ENCODE data around the gene ARHGDIA.

The ARHGDIA gene

DNA sequence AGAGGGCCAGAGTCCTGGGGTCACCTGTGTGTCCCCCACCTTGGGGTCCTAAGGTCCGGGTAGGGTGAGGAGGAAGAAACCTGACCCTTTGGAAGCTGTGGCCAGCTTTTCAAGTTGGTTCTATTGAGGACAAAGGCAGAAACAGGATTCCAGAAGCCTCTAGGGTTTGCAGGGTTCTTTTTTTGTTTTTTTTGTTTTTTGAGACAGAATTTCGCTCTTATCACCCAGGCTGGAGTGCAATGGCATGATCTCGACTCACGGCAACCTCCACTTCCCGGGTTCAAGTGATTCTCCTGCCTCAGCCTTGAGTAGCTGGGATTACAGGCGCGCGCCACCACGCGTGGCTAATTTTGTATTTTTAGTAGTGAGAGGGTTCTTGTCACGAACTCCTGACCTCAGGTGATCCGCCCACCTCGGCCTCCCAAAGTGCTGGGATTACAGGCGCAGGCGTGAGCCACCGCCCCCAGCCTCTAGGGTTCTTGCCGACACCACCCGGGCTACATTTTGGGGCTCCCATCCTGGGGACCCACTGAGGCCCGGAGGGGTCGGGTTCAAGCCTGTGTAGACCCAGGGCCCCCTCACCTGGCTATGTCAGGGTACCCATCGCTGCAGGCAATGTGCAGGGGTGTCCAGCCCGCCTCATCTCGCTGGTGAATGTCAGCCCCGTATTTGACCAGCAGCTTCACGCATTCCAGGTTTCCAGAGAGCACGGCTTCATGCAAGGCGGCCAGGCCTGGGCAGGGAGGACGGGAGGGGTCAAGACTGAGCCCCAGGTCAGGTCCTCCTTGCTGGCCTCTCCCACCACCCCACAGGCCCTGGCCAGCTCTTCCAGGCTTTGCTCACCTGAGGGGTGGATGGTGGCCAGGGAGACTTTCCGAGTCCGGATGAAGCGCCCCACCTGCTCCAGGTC is 37.0 kb downstream of the ARHGDIA start:
- no CpG with 5 or more reads among the region's 31 CpGs for WGBS, 2 donors (ENCODE audit: extremely low coverage in 2 of 2, insufficient read length in 2 of 2, insufficient replicate concordance in 1 of 2)
- Histone ChIP-seq H2BK120ac (ENCODE audit: low read depth, low read length) (no peak overlapping the region), H2AK5ac (ENCODE audit: low read depth, low read length) (peak overlapping the region; percentile 99), H3K36me3 (replicated peaks in 1 of 2; ENCODE audit: control insufficient read depth in 2 of 2, insufficient read depth in 2 of 2, low read length in 2 of 2) (peaks cover 2 to 9% of the 10 kb centered on the region in 2 donors), H3K27me3 (ENCODE audit: control insufficient read depth in 3 of 3, insufficient read depth in 3 of 3, low read depth in 1 of 3, low read length in 3 of 3) (no peaks in the 10 kb centered on the region), H4K8ac (ENCODE audit: low read depth, low read length) (peak overlapping the region; percentile 17), H3K4me2 (ENCODE audit: insufficient read depth, low read length, poor library complexity, severe bottlenecking) (peak overlapping the region; percentile 77), H3K23ac (ENCODE audit: low read depth, low read length, poor library complexity) (peak overlapping the region; percentile 89), H3K14ac (ENCODE audit: low read length) (peak overlapping the region; percentile 5), H3K27ac (replicated peaks; ENCODE audit: low read length) (peak overlapping the region; percentile 56), H3K4ac (ENCODE audit: low read length) (peak overlapping the region; percentile 1), H3K79me1 (ENCODE audit: low read depth, low read length) (peaks cover 26% of the 10 kb centered on the region), H2AFZ (ENCODE audit: low read length) (peak overlapping the region; percentile 83), H2BK5ac (ENCODE audit: low read length) (peak overlapping the region; percentile 82), H4K91ac (ENCODE audit: low read depth, low read length, poor library complexity) (no peak overlapping the region), H3K18ac (ENCODE audit: low read length) (peak overlapping the region; percentile 98), H2BK12ac (ENCODE audit: low read length) (peak overlapping the region; percentile 77), H2BK15ac (ENCODE audit: low read length) (peak overlapping the region; percentile 92), H3K9me3 (replicated peaks in 1 of 2; ENCODE audit: control insufficient read depth in 2 of 2, insufficient read depth in 1 of 2, low read depth in 1 of 2, low read length in 2 of 2) (no peaks in the 10 kb centered on the region), H3K9ac (ENCODE audit: low read depth, low read length, poor library complexity) (peak overlapping the region; percentile 99), H3K4me1 (ENCODE audit: control insufficient read depth in 2 of 2, insufficient read depth in 1 of 2, low read depth in 1 of 2, low read length in 2 of 2) (peaks cover 6 to 11% of the 10 kb centered on the region in 2 donors), H3K4me3 (ENCODE audit: low read length in 2 of 2) (peak overlapping the region; percentile 81 to 96)
- DNase-seq (ENCODE audit: low spot score): no peak

GRCh38 chr17:81833160-81833920 is 37.8 kb downstream of the ARHGDIA start, which contains the start of gene MCRIP1:
Gene MCRIP1 (minus strand): TSS chr17:81833291. CDS start chr17:81824506, 8,785 bp downstream.
- Histone ChIP-seq H3K27ac (replicated peaks; ENCODE audit: low read length) (peak within 1 kb of the TSS; percentile 56), H4K91ac (ENCODE audit: low read depth, low read length, poor library complexity) (no peak within 1 kb of the TSS), H2AFZ (ENCODE audit: low read length) (peak within 1 kb of the TSS; percentile 83), H2BK120ac (ENCODE audit: low read depth, low read length) (no peak within 1 kb of the TSS), H4K8ac (ENCODE audit: low read depth, low read length) (no peak within 1 kb of the TSS), H3K18ac (ENCODE audit: low read length) (peak within 1 kb of the TSS; percentile 98), H2BK15ac (ENCODE audit: low read length) (peak within 1 kb of the TSS; percentile 92), H3K14ac (ENCODE audit: low read length) (peak within 1 kb of the TSS; percentile 61), H3K79me1 (ENCODE audit: low read depth, low read length) (peaks cover 31% of the 10 kb centered on the region), H2BK12ac (ENCODE audit: low read length) (peak within 1 kb of the TSS; percentile 77), H3K36me3 (replicated peaks in 1 of 2; ENCODE audit: control insufficient read depth in 2 of 2, insufficient read depth in 2 of 2, low read length in 2 of 2) (peaks cover 2 to 9% of the 10 kb centered on the region in 2 donors), H3K27me3 (ENCODE audit: control insufficient read depth in 3 of 3, insufficient read depth in 3 of 3, low read depth in 1 of 3, low read length in 3 of 3) (no peaks in the 10 kb centered on the region), H2BK5ac (ENCODE audit: low read length) (peak within 1 kb of the TSS; percentile 82), H3K9me3 (replicated peaks in 1 of 2; ENCODE audit: control insufficient read depth in 2 of 2, insufficient read depth in 1 of 2, low read depth in 1 of 2, low read length in 2 of 2) (no peaks in the 10 kb centered on the region), H3K23ac (ENCODE audit: low read depth, low read length, poor library complexity) (peak within 1 kb of the TSS; percentile 89), H3K4me1 (ENCODE audit: control insufficient read depth in 2 of 2, insufficient read depth in 1 of 2, low read depth in 1 of 2, low read length in 2 of 2) (peaks cover 6 to 19% of the 10 kb centered on the region in 2 donors), H3K4me2 (ENCODE audit: insufficient read depth, low read length, poor library complexity, severe bottlenecking) (peak within 1 kb of the TSS; percentile 95), H2AK5ac (ENCODE audit: low read depth, low read length) (peak within 1 kb of the TSS; percentile 99), H3K4me3 (ENCODE audit: low read length in 2 of 2) (peak within 1 kb of the TSS; percentile 81 to 97), H3K9ac (ENCODE audit: low read depth, low read length, poor library complexity) (peak within 1 kb of the TSS; percentile 99), H3K4ac (ENCODE audit: low read length) (peak within 1 kb of the TSS; percentile 26)
- WGBS, 2 donors (ENCODE audit: extremely low coverage in 2 of 2, insufficient read length in 2 of 2, insufficient replicate concordance in 1 of 2): no CpG with 5 or more reads among the region's 76 CpGs
- peak; percentile 92 for DNase-seq (ENCODE audit: low spot score)

GRCh38 chr17:81832608-81833159 is 38.5 kb downstream of the ARHGDIA start:
- Histone ChIP-seq H3K36me3 (replicated peaks in 1 of 2; ENCODE audit: control insufficient read depth in 2 of 2, insufficient read depth in 2 of 2, low read length in 2 of 2) (peaks cover 2 to 9% of the 10 kb centered on the region in 2 donors), H3K18ac (ENCODE audit: low read length) (peak overlapping the region; percentile 86), H3K14ac (ENCODE audit: low read length) (peak overlapping the region; percentile 61), H2BK12ac (ENCODE audit: low read length) (no peak overlapping the region), H2BK5ac (ENCODE audit: low read length) (no peak overlapping the region), H3K4me3 (ENCODE audit: low read length in 2 of 2) (peak overlapping the region; percentile 81 to 97), H4K91ac (ENCODE audit: low read depth, low read length, poor library complexity) (no peak overlapping the region), H3K9ac (ENCODE audit: low read depth, low read length, poor library complexity) (peak overlapping the region; percentile 82), H2BK15ac (ENCODE audit: low read length) (no peak overlapping the region), H2BK120ac (ENCODE audit: low read depth, low read length) (no peak overlapping the region), H3K23ac (ENCODE audit: low read depth, low read length, poor library complexity) (peak overlapping the region; percentile 81), H2AK5ac (ENCODE audit: low read depth, low read length) (no peak overlapping the region), H3K27ac (replicated peaks; ENCODE audit: low read length) (no peak overlapping the region), H3K9me3 (replicated peaks in 1 of 2; ENCODE audit: control insufficient read depth in 2 of 2, insufficient read depth in 1 of 2, low read depth in 1 of 2, low read length in 2 of 2) (no peaks in the 10 kb centered on the region), H2AFZ (ENCODE audit: low read length) (peak overlapping the region; percentile 71), H3K4ac (ENCODE audit: low read length) (peak overlapping the region; percentile 26), H4K8ac (ENCODE audit: low read depth, low read length) (no peak overlapping the region), H3K4me2 (ENCODE audit: insufficient read depth, low read length, poor library complexity, severe bottlenecking) (peak overlapping the region; percentile 95), H3K27me3 (ENCODE audit: control insufficient read depth in 3 of 3, insufficient read depth in 3 of 3, low read depth in 1 of 3, low read length in 3 of 3) (no peaks in the 10 kb centered on the region), H3K4me1 (ENCODE audit: control insufficient read depth in 2 of 2, insufficient read depth in 1 of 2, low read depth in 1 of 2, low read length in 2 of 2) (peaks cover 6 to 21% of the 10 kb centered on the region in 2 donors), H3K79me1 (ENCODE audit: low read depth, low read length) (peaks cover 34% of the 10 kb centered on the region)
- no peak for DNase-seq (ENCODE audit: low spot score)
- WGBS, 2 donors (ENCODE audit: extremely low coverage in 2 of 2, insufficient read length in 2 of 2, insufficient replicate concordance in 1 of 2): no CpG with 5 or more reads among the region's 65 CpGs
